Activated CD4-positive, alpha-beta T cell treated with anti-CD3 and anti-CD28 coated beads, Interleukin-2, amount 50 U/mL, for 4 hours (primary cell): ENCODE data around the gene ALDH1A3.

ENCODE experiments used
- DNase-seq, 2 experiments: peaks; one replicate each; pipeline ENCODE4 v3.0.0-alpha.2; 2020

Gene ALDH1A3

DNA sequence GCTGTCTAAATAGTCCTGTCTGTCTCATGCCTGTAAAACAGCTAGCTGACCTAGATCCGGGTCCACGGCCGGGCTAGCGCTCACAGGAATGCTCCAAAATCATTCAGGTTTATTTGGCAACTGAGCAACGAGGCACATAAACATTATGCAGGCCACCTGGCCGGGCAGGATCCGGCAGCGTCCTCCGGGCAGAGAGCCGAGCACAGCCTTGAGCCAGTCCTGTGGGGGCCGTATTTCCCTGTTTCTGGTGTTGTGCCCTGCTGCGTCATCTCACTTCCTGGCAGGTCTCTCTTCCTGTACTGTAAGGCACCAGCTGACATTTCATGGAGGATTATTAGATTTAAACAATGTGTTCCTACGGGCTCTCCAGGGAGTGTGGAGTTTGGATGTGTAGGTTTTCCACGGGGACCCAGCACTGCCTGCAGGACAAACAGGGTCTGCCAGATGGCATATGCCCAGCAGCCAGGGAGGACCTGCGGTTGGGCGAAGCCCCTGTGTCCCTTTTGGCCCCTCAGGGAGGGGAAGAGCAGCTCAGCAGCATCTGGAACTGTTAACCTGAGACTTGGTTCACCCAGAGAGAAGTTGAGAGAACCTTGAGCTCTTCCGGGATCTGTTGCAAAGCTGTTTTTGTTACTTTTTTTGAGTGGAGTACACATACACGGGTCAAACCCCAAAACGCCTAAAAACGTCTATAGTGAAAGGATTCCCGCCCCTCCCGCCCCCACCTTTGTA, 23.0 kb downstream of the ALDH1A3 start:
- DNase-seq, result no peak

DNA sequence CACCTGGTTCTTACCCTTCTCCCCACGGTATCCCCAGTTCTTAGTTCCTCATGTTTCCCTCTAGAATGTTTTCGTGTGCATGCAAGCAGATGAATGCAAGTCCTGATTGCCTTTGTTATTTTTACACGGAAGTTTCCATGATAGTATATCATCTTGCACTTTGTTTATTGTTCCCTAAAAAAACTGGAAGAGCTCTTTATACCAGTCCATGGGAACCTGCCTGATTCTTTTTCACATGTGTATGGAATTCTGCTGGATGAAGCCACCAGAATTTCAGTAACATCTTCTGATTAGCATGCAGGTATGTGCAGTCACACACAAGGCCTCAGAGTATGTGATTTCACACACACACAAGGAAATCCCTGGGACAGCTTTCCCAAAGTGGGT, 23.5 kb downstream of the ALDH1A3 start:
- no peak for DNase-seq

DNA sequence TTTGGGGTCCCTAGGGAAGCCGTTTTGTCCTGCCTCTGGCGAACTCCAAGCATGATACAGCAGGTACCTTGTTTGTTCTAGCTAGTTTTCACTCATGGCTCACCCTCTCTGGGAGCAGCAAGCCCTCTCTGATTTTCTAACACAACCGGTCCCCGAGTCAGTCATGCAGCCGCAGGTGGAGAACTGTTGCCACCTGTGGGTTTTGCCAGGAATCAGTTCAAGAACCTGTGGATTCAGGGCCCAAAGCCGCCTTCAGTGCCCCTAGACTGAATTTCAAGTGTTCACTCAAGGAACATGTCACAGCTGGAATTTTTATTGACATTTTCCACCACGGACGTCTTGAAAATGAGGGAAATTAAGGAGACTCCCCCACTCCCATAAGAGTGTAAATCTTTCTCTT, 26.2 kb downstream of the ALDH1A3 start:
- no peak for DNase-seq

DNA sequence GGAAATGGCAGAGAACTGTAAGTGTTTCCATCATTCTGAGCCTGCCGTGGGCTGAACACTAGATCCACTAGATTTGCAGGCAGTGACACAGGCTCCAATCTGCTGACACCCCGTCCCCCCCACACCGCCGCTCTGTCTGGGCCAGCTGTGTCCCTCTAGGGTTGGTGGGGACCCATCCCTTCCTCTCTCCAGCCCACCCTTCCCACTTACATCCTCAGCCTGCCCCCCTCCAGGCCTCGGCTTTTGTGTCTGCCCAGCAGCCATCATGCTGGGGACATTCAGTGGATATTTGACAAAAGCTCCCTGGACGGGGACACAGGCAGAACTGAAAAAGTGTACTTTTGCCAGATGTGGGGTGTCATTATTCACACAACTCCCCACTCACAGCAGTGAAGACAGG, 28.8 kb downstream of the ALDH1A3 start:
- no peak for DNase-seq

DNA sequence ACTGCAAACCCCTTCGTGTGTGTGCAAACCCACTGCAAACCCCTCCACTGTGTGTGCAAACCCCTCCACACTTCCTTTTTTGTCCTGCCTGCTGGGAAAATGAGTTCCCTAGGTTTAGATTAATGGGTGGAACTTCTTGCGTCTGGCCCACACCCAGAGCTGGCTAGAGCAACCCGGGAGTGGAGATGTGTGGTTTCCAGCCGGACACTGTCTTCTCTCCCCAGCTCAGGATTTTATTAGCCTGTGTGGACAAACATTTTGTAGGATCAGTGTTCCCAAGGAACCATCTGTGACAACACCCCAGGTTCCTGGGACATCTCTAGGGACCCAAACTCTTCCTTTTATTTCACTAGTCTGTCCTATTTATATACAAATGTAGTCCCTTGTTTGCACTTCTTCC, 29.9 kb downstream of the ALDH1A3 start:
- DNase-seq, result no peak

DNA sequence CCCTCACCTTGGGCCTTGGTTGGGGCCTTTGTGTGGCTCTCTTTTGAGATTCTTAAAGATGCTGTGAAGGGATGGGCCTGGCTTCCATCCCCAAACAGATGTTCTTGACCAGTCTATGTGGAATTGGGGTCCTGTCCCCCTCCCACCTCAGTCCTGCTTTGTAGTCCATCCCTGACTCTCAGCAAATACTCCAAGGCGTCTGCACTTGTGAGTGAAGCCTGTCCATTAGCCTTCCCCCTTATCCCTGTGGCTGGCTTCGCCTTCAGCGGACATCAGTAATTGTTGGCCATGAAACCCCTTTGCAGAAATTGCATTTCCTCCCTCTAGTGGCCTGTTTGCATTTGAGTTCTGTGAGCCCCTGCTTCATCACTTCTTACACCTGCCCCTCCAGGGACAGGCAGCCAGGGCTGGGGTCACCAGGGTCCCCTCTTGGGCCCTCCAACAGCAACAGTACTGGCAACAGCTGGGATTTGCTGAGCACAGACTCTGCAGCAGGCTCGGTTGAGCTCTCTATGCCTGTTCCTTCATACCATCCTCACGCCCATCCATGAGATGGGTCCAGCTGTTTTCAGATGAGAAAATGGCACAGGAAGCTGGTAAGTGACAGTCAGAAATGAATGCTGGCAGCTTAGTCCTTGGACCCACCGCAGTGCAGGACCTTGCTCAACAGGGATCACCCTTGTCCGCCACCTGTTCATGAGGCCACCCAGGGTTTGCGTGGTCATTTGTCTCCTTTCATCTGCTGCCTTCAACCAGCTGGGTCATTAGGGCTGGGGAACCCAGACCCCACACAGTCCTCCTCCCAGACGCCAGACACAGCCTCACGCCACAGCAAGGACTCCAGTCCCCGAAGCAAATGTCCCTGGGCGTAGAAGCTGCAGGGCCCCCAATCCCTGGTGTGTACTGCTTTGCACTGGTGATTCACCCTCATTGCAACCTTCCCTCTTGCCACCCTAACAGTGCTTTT, 30.6 kb downstream of the ALDH1A3 start:
- DNase-seq, result no peak

DNA sequence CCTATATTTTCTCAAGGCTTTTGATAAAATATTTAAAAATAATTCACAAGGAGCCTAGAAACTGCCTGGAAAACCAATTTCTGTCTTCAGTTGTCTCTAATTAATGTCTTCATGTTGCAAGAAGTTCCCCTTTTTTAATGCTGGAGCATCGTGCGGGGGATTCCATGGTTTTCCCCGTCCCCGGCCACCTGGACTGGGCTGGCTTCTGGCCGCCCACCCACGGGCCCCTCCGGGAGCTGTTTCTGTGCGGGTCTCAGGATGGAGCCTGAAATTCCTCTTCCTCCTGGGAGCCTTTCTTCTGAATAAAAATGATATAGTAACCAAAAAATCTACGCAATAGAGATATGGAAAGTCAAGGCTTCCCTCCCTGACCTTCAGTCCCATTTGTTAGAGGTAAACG, 31.5 kb downstream of the ALDH1A3 start:
- DNase-seq, result no peak

DNA sequence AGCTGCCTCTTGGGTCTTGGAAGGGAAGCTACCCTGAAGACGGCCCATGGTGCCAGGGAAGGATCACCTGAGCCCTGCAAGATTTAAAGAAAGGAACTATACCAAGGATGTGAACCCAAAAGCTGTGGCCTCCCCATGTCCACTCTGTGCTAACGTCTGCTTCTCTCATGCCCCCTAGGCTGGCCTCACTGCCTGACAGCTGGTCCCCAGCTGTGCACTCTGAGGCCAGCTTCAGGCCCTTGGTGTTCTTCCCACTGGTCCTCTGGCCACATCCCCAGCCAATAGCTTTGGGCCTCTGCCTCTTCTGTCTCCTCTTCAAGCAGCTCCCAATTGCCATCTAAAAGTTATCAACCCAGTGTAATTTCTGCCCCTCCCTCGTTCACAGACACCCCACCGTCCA, 34.3 kb downstream of the ALDH1A3 start:
- DNase-seq, result no peak

DNA sequence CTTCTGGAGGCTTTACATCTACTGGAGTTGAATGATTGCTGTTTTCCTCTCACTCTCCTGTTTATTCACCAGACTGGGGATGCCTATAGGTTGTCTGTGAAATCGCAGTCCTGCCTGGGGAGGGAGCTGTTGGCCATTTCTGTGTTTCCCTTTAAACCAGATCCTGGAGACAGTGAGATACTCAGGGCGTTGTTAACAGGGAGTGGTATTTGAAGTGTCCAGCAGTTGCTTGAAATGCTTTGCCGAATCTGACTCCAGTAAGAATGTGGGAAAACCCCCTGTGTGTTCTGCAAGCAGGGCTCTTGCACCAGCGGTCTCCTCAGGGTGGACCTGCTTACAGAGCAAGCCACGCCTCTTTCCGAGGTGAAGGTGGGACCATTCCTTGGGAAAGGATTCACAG, 35.2 kb downstream of the ALDH1A3 start:
- no peak for DNase-seq

DNA sequence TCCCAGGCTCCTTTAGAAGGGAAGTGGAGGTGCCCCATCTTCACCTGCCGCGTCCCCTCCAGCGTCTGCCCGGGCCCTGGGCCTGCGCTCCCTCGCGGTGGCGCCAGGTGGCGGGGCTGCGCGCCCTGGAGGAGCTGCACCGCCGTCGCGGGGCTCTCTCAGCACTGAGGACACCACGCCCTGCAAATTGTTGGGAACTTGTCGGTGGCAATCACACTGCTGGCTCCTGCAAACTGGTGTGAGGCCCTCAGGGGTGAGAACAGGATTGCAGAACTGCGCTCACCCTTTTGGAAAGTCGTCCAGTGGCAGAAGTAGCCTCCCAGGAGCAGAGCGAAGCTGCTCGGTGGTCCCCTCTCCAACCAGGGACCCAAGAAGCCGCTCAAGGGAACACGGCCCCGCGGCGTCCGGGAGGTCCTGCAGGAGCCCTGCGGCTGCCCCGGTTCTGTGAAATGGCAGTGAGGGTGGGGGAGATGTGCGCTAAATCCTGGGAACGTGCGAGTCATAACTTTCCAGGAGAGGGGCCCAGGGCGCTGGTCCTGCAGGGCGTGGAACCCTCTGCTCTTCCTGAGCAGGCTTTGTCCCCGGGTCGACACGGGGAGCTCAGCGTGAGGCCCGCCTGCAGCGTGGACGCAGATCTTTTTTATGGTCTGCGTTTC, 38.5 kb downstream of the ALDH1A3 start:
- peak; percentile 44 to 47 for DNase-seq

DNA sequence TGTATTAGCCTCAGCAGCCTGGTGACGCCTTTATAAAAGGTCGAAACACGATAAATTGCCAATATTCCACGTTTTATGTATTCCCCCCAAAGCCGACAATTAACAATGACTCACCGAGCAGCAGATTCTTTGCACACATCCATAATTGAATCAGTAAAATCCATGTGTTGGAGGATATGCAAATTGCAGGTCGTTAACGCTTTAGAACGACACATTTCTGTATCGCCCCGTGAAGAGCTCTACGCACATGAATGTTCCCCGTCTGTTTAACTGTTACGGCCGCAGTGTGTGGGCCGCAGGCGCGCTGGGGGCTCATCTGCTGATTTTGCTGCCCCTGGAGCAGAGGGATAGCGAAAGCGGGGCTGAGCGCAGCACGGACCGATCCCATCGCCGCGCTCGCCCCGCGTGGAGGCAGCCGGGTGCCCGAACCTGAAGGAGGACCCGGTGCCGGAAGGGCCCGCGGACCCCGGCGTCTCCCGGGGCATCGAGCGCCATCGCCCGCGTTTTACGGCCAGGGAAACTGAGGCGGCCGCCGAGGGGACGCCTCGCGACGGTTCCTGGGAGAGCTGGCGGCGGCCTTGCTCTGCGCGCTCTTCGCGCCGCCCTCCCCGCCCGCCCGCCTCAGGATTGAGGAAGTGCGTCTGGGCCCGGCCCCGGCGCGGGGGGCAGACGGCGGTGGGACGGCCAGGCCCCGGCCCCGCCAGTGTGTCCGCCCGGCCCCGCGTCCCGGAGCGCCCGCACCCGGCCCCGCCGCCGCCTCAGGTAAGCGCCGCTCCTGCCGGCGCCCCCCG, 39.3 kb downstream of the ALDH1A3 start, which contains the start of gene LRRK1:
TSS of gene LRRK1 (plus strand) at position 668 of the 791 bp plus-strand sequence. CDS start 5,276 bp downstream, outside the sequence.
- DNase-seq, result no peak

DNA sequence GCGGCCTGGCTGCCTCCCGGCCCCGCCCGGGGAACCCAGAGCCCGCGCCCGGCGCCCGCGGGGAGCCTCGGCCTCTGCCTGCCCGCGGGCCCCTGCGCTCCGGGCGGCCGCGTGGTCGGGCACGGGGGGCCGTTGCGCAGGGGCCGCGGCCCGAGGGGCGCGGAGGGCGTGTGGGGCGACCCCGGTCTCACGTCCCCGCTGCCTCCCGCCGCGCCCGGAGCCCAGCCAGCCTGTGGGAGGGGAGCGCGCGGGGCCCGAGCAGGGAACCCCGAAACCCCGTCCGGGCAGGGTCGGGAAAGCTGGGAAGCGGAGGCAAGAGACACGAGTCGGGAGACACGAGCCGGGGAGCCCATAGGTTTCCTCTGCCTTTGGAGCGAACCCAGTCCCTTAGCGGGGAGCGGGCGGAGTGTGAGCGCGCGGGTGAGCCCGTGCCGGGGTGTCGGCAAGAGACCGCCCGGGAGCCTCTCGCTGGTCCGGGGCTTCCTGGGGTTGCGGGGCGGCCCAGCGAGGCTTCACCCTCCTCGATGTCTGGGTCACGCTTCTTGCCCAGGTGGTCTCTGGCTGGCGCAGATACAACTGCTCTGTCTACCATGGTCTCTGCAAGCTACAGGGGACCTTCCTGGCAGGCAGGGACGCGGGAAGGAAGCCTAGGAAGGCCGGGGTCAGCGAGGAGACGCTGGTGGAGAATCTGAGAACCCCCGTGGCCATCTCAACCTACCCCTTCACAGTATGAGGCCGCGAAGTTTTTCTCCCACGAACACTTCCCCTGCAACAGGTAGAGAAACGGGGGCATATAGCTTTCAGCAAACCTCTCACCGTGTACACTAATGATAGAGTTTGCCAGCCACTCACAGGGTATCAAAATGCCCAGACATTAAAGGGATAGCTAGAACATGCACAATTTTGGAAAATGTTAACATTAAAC, 40.1 kb downstream of the ALDH1A3 start:
- DNase-seq, result no peak

DNA sequence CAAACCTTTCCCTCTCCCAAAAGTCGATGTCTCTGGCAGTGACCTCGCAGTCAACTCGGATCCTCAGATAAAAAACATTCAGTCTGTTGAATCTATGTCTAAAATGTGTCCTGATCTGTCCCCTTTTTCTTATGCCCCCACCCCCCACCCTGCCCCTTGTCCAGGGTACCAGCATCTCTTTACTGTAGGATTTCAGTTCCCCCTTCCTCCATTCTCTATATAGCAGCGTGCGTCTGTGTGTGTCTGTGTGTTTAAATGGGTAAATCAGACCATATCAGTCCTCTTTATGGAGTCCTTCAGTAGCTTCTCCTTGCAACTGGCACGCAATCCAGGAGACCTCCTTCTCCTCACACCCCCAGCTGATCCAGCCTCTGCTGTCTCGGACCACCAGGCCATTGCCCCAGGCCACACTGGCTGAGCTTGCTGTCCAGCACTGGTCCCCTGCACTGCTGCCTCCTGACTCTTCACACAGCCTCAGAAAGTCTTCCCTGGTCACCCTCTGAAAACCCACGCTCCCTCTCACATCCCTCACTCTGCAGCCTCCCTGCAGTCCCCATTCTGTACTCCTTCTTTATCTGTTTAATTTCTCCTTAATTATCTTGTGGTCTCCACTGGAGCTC, 41.0 kb downstream of the ALDH1A3 start:
- no peak for DNase-seq

DNA sequence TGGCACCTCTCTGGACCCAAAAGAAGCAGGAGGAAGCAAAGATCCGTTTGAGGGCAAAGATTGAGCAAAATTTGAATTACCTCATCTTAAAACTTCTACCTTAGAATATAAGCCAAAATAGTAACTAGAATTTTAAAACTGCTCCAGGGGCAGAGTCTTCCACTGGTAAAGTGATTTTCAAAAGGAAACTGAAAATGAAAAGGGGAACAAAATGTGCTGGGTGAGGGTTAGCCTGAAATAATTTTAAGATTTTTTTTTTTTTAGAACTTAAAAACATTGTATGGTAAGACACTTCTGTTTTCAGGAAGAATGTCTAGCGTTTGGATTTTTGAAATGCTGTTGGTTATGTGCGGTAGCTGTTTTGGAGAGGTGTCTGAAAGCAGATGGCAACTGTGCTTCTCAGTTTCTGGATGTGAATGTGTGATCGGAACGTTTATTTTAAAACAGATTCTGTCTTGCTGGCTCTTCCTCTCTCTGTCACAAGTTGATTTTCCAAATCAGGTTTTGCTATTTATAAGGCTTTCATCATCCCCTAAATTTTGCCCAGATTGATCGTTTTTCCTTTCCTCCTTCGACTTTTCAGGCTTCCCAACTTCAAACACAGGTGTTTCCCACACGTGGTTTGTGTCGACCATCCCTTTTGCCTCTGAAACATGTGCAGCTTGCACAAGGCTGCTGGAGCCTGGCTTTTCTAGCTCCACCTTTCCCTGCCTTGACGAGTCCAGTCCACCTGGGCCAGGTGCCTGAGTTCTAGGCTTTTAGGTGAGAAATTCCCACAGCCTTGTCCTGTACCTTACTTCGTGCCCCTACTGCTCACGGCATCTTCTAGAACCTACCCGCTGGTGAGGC, 42.8 kb downstream of the ALDH1A3 start:
- no peak for DNase-seq

DNA sequence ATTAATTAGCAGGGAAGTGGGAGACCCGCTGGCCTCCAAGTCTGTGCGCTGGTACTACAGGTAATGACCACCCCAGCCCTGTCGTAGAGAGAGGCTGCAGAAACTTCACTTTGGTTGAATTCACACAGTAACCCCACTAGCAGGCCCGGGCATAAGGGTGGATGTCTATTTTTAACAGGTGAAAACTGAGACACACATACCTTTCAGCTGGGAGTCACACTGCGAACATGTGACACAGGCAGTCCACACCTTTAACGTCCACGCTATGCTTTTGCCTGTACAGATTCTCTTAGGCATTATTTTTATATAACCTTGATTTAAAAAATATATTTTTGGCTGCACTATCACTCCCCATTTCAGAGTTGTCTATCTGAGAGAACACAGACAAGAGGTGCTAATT, 43.4 kb downstream of the ALDH1A3 start:
- no peak for DNase-seq

DNA sequence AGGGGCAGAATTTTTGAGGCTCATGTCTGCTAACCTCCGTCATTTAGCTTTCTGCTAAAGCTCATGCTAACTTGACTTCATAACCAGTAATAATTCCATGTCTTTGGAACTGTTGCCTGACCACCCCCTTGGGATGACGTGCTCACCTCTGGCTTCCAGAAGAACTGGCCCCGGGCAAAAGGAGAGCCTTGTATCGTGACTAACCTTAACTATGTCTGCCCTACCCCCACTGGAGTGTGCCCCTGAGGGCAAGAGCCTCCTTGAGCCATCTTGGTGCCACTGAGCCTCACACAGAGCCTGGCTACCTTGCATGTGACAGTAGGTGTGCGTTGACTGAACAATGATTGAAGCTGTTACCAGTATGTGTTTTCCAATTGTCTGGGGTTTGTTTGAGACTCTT, 44.3 kb downstream of the ALDH1A3 start:
- no peak for DNase-seq

DNA sequence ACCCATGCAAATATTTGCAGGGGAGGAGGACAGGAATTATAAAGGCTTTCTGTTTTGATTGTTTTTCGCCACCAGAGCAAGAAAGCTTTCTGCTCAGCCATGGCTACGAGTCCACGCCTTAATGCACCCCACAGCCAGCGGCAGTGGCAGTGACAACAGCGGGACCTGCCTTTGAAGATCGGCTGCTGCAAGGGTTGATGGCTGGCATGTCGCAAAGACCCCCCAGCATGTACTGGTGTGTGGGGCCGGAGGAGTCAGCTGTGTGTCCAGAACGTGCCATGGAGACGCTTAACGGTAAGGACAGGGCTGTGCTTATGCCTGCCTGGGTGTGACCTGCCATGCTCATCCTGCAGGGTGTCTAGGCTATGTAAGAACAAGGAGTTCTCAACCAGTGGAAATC, 44.8 kb downstream of the ALDH1A3 start:
- no peak for DNase-seq

DNA sequence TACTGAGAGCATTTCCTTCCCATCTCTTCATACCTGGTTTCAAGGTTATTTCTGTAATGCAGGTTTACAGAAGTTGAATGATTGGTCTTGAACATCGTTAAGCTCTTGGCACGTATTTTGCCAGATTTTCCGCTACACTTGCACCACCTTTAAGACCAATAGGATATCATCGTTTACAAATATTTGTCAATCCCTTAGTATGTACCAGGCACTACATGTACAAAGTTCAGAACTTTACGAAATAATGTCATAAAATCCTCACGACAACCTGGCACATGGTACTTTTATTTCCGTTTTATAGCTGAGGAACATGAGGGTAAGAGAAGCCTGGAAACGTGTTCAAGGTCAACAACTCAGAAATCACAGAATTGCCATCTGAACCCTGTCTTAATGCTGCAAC, 45.8 kb downstream of the ALDH1A3 start:
- DNase-seq, result no peak

DNA sequence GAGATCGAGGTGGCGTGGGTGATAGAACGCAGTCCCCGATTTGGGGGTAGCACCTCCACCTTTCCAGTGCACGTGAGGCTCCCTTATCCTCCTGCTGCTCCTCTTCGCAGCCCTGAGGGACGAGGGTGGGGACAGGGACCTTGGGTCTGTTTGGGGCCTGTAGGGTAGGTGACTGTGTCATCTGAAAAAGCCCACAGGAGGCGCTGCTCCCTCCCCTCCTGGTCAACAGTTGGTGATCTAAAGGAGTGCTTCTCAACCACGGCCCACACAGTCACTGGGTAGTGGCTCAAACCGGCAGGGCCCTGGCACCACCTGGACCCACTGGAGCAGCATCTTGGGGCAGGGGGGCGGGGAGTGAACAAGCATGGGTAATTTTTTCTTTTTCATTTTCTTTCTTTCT, 46.6 kb downstream of the ALDH1A3 start:
- DNase-seq, result no peak
